ENCODE results near the gene PCSK7. TPM values are rescaled to one million over a fixed set of nuclear protein-coding genes. Genes with fewer than 3 reads are reported as not detected.

Gene PCSK7
- total and polyA plus RNA-seq, 11 donors, result 16.9 to 43.4 (median 26.2) TPM

GRCh38 chr11:117181586-117182550 lies 50.0 kb downstream of the PCSK7 start:
- ATAC-seq (no peak), DNase-seq (no peak)
- Histone ChIP-seq H3K4me1 (peaks cover 0 to 38% (median 28%) of the 10 kb centered on the region in 12 donors), H3K27me3 (no peaks in the 10 kb centered on the region), H3K27ac (no peak overlapping the region), H3K9me3 (no peaks in the 10 kb centered on the region), H3K4me3 (no peak overlapping the region), H3K36me3 (peaks cover 0 to 51% (median 39%) of the 10 kb centered on the region in 9 donors)
- 93 to 94% (median 93%) methylated on average over 19 to 22 of the region's 22 CpGs for WGBS, 4 donors
- TF ChIP-seq CTCF (IDR thresholded peaks at IDR 0.05), result no peak
- intact Hi-C loops (cut with DNase I), result loop anchor here in 8 of 10 donors (1.0 to 5.0 kb wide), 4 partner anchors 37 to 45 kb away; no protein-coding TSS in a partner anchor

- TF ChIP-seq POLR2A (IDR thresholded peaks at IDR 0.05) (no peak), CTCF (IDR thresholded peaks at IDR 0.05) (peak; percentile 25 to 87 (median 60))
- ATAC-seq, result peak in 3 of 4 donors; percentile 24 to 49 (median 28)
These were observed 51.0 kb downstream of the PCSK7 start for GRCh38 chr11:117180661-117181585.

GRCh38 chr11:117180020-117180419 lies 51.9 kb downstream of the PCSK7 start:
- H3K4me3 ChIP-seq, result peak overlapping the region; percentile 75 to 96 (median 91)
- peak overlapping the region in 11 of 12 donors; percentile 89 to 98 (median 97) for H3K27ac ChIP-seq
- H3K27me3 ChIP-seq, result no peaks in the 10 kb centered on the region
- intact Hi-C loops (cut with DNase I), result loop anchor here in 7 of 10 donors (2.0 to 5.0 kb wide), 3 partner anchors 39 to 47 kb away; no protein-coding TSS in a partner anchor
- peaks cover 0 to 34% (median 30%) of the 10 kb centered on the region in 9 donors for H3K36me3 ChIP-seq
- no peak for TF ChIP-seq CTCF (IDR thresholded peaks at IDR 0.05)
- TF ChIP-seq POLR2A (IDR thresholded peaks at IDR 0.05), result no peak
- WGBS, 4 donors, result 50 to 59% (median 56%) methylated on average over 4 of the region's 4 CpGs
- peaks cover 0 to 38% (median 28%) of the 10 kb centered on the region in 12 donors for H3K4me1 ChIP-seq
- no peak for ATAC-seq
- DNase-seq, result no peak
- no peaks in the 10 kb centered on the region for H3K9me3 ChIP-seq

More at GRCh38 chr11:117180661-117181585, 51.0 kb downstream of the PCSK7 start:
- peak; percentile 67 to 81 (median 75) for DNase-seq
- WGBS, 4 donors, result 44 to 51% (median 48%) methylated on average over 13 to 22 of the region's 22 CpGs
- peak overlapping the region in 7 of 12 donors; percentile 96 to 98 (median 98) for H3K27ac ChIP-seq
- H3K27me3 ChIP-seq, result no peaks in the 10 kb centered on the region
- peak overlapping the region in 5 of 12 donors; percentile 91 to 96 (median 94) for H3K4me3 ChIP-seq
- intact Hi-C loops (cut with DNase I), result loop anchor here in 8 of 10 donors (1.0 to 5.0 kb wide), 4 partner anchors 38 to 46 kb away; no protein-coding TSS in a partner anchor
- peaks cover 0 to 43% (median 35%) of the 10 kb centered on the region in 9 donors for H3K36me3 ChIP-seq
- H3K4me1 ChIP-seq, result peaks cover 0 to 36% (median 28%) of the 10 kb centered on the region in 12 donors
- H3K9me3 ChIP-seq, result no peaks in the 10 kb centered on the region
